ENCODE data around the gene ELK3. TPM values are rescaled to one million over a fixed set of nuclear protein-coding genes. Genes with fewer than 3 reads are reported as not detected.

ELK3 gene
- total and polyA plus RNA-seq, 2 experiments from 2014 or later = 5.5 to 8.3 TPM

DNA sequence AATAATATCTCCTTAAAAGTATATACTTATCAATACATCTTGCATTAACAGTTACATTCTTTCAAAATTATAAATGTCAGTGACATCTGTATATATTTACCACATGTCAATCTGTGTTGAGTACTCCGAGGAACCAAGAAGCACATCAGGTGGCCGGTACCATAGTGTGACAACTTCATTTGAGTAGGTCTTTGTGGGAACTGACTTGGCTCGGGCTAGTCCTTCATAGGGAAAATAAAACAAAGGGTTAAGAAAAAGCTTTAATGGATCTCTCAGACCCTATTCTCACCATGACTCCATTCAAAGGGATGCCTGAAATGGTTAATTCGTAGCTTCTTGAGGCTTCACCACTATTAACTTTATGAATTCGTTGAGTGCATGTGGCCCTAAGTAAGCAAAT lies 94.9 kb downstream of the ELK3 start (continued):
- TF ChIP-seq, protein P1, sequence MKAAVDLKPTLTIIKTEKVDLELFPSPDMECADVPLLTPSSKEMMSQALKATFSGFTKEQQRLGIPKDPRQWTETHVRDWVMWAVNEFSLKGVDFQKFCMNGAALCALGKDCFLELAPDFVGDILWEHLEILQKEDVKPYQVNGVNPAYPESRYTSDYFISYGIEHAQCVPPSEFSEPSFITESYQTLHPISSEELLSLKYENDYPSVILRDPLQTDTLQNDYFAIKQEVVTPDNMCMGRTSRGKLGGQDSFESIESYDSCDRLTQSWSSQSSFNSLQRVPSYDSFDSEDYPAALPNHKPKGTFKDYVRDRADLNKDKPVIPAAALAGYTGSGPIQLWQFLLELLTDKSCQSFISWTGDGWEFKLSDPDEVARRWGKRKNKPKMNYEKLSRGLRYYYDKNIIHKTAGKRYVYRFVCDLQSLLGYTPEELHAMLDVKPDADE (IDR thresholded peaks at IDR 0.05) = no peak
- TF ChIP-seq EZH2phosphoT487 (IDR thresholded peaks at IDR 0.05; ENCODE audit: unreplicated experiment) = no peak

DNA sequence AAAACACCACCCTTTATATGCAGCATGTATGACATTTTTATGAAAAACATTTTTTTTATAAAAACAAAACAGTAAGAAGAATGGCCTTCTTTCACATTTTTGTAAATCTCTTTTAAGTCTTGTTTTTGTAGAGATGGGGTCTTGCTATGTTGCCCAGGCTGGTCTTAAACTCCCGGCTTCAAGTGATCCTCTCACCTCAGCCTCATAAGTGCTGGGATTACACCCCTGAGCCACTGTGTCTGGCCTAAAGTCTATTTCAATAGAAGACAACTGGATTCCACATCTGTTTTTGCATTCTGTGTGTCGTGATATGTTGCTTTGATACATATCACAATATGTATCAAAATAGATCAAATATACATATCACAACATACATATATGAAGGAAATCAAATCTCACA lies 98.9 kb downstream of the ELK3 start:
- H3K9me3 Mint-ChIP-seq = no peaks in the 10 kb centered on the region

More for the DNA sequence above, 98.9 kb downstream of the ELK3 start:
- no peaks in the 10 kb centered on the region for H3K9me2 ChIP-seq (ENCODE audit: insufficient read depth)
- peaks cover 6% of the 10 kb centered on the region; the same call in 1 of the 2 replicates for H3K4me1 ChIP-seq (ENCODE audit: insufficient read depth)
- Mint-ChIP-seq H3K4me3 (no peak overlapping the region), H3K36me3 (ENCODE audit: low read depth) (peaks cover 10% of the 10 kb centered on the region; the same call in 2 of the 3 replicates), H3K27ac (no peak overlapping the region), H3K4me1 (peaks cover 3% of the 10 kb centered on the region; the same call in 2 of the 3 replicates), H3K27me3 (ENCODE audit: insufficient read depth, low read depth, poor library complexity) (peaks cover 5% of the 10 kb centered on the region)
- no peak overlapping the region for H3K4me3 ChIP-seq
- H3K4me2 ChIP-seq = no peak overlapping the region
- H4K20me1 ChIP-seq (replicated peaks; ENCODE audit: insufficient read depth) = no peaks in the 10 kb centered on the region
- H3K36me3 ChIP-seq (ENCODE audit: insufficient read depth) = no peaks in the 10 kb centered on the region
- no peak overlapping the region for H2AFZ ChIP-seq
- H3K27me3 ChIP-seq (ENCODE audit: insufficient read depth) = no peaks in the 10 kb centered on the region
- no peaks in the 10 kb centered on the region for H3K79me2 ChIP-seq (replicated peaks; ENCODE audit: insufficient read depth)
- no peaks in the 10 kb centered on the region for H3F3A ChIP-seq (replicated peaks; ENCODE audit: low read depth)
- ATAC-seq (no peak), DNase-seq (ENCODE audit: low spot score) (no peak)
- no peak overlapping the region for H3K27ac ChIP-seq (ENCODE audit: low read depth)
- TF ChIP-seq, protein P2, sequence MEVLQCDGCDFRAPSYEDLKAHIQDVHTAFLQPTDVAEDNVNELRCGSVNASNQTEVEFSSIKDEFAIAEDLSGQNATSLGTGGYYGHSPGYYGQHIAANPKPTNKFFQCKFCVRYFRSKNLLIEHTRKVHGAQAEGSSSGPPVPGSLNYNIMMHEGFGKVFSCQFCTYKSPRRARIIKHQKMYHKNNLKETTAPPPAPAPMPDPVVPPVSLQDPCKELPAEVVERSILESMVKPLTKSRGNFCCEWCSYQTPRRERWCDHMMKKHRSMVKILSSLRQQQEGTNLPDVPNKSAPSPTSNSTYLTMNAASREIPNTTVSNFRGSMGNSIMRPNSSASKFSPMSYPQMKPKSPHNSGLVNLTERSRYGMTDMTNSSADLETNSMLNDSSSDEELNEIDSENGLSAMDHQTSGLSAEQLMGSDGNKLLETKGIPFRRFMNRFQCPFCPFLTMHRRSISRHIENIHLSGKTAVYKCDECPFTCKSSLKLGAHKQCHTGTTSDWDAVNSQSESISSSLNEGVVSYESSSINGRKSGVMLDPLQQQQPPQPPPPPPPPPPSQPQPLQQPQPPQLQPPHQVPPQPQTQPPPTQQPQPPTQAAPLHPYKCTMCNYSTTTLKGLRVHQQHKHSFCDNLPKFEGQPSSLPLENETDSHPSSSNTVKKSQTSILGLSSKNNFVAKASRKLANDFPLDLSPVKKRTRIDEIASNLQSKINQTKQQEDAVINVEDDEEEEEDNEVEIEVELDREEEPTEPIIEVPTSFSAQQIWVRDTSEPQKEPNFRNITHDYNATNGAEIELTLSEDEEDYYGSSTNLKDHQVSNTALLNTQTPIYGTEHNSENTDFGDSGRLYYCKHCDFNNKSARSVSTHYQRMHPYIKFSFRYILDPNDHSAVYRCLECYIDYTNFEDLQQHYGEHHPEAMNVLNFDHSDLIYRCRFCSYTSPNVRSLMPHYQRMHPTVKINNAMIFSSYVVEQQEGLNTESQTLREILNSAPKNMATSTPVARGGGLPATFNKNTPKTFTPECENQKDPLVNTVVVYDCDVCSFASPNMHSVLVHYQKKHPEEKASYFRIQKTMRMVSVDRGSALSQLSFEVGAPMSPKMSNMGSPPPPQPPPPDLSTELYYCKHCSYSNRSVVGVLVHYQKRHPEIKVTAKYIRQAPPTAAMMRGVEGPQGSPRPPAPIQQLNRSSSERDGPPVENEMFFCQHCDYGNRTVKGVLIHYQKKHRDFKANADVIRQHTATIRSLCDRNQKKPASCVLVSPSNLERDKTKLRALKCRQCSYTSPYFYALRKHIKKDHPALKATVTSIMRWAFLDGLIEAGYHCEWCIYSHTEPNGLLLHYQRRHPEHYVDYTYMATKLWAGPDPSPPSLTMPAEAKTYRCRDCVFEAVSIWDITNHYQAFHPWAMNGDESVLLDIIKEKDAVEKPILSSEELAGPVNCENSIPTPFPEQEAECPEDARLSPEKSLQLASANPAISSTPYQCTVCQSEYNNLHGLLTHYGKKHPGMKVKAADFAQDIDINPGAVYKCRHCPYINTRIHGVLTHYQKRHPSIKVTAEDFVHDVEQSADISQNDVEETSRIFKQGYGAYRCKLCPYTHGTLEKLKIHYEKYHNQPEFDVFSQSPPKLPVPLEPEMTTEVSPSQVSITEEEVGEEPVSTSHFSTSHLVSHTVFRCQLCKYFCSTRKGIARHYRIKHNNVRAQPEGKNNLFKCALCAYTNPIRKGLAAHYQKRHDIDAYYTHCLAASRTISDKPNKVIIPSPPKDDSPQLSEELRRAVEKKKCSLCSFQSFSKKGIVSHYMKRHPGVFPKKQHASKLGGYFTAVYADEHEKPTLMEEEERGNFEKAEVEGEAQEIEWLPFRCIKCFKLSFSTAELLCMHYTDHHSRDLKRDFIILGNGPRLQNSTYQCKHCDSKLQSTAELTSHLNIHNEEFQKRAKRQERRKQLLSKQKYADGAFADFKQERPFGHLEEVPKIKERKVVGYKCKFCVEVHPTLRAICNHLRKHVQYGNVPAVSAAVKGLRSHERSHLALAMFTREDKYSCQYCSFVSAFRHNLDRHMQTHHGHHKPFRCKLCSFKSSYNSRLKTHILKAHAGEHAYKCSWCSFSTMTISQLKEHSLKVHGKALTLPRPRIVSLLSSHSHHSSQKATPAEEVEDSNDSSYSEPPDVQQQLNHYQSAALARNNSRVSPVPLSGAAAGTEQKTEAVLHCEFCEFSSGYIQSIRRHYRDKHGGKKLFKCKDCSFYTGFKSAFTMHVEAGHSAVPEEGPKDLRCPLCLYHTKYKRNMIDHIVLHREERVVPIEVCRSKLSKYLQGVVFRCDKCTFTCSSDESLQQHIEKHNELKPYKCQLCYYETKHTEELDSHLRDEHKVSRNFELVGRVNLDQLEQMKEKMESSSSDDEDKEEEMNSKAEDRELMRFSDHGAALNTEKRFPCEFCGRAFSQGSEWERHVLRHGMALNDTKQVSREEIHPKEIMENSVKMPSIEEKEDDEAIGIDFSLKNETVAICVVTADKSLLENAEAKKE (CRISPR knock-in tag; IDR thresholded peaks at IDR 0.05) = no peak
- TF ChIP-seq, protein P1 (IDR thresholded peaks at IDR 0.05) = no peak
- TF ChIP-seq, protein P3, sequence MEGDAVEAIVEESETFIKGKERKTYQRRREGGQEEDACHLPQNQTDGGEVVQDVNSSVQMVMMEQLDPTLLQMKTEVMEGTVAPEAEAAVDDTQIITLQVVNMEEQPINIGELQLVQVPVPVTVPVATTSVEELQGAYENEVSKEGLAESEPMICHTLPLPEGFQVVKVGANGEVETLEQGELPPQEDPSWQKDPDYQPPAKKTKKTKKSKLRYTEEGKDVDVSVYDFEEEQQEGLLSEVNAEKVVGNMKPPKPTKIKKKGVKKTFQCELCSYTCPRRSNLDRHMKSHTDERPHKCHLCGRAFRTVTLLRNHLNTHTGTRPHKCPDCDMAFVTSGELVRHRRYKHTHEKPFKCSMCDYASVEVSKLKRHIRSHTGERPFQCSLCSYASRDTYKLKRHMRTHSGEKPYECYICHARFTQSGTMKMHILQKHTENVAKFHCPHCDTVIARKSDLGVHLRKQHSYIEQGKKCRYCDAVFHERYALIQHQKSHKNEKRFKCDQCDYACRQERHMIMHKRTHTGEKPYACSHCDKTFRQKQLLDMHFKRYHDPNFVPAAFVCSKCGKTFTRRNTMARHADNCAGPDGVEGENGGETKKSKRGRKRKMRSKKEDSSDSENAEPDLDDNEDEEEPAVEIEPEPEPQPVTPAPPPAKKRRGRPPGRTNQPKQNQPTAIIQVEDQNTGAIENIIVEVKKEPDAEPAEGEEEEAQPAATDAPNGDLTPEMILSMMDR (conservative IDR thresholded peaks at IDR 0.05; ENCODE audit: low read depth in 2 of 2) = no peak

Data from GM23338 (cell line).